Activated T-helper 1 cell treated with anti-CD3 and anti-CD28 coated beads, Interleukin-12 subunit alpha, Interleukin-12 subunit beta, Interleukin-2, Interleukin-4 antibody, amounts not matched to agents 30 ng/mL and 10 ng/mL and 1 ng/mL, durations not matched to agents 14 hours and 24 hours and 36 hours (primary cell): Measurements from ENCODE around the gene SLC22A5. TPM values are rescaled to one million over a fixed set of nuclear protein-coding genes. Genes with fewer than 3 reads are reported as not detected.

Experiments used
- DNase-seq: peaks from one replicate; pipeline ENCODE4 v3.0.0; 2021; ENCODE audit warnings: low spot score
- H3K27ac Mint-ChIP-seq: one replicate; pipeline ENCODE4 v1.8.0; 2021; ENCODE audit warnings: mild to moderate bottlenecking, mixed read lengths
- H3K27me3 Mint-ChIP-seq: one replicate; pipeline ENCODE4 v1.8.0; 2022; ENCODE audit warnings: mild to moderate bottlenecking, moderate library complexity, mixed read lengths; ENCODE audit not compliant: insufficient read depth
- H3K36me3 Mint-ChIP-seq: one replicate; pipeline ENCODE4 v1.8.0; 2021; ENCODE audit warnings: low read depth, mixed read lengths
- H3K4me1 Mint-ChIP-seq: one replicate; pipeline ENCODE4 v1.8.0; 2021; ENCODE audit warnings: low read depth, mixed read lengths
- H3K4me3 Mint-ChIP-seq: one replicate; pipeline ENCODE4 v1.8.0; 2021; ENCODE audit warnings: mild to moderate bottlenecking, moderate library complexity, mixed read lengths
- H3K9me3 Mint-ChIP-seq: one replicate; pipeline ENCODE4 v1.8.0; 2021; ENCODE audit warnings: mixed read lengths
- intact Hi-C: fragments of 100-400 bp; cut with micrococcal nuclease; formaldehyde crosslinking; loops from one replicate; pipeline ENCODE4 v1.15.1; 2024
- total RNA-seq: library from RNA; stranded (reverse); gene quantifications from 2 replicates; pipeline ENCODE4 v1.2.3, GENCODE V29; 2022

The SLC22A5 gene
- total RNA-seq, 1 donor from 2014 or later = 6.2 TPM

- H3K9me3 Mint-ChIP-seq = no peaks in the 10 kb centered on the region
- intact Hi-C loops = loop anchor here (1.0 to 5.0 kb wide), 8 partner anchors 25 to 498 kb away; no protein-coding TSS in a partner anchor
- peak overlapping the region; percentile 75 for H3K27ac Mint-ChIP-seq
- DNase-seq = peak; percentile 48
- H3K4me1 Mint-ChIP-seq = peaks cover 53% of the 10 kb centered on the region
- no peak overlapping the region for H3K4me3 Mint-ChIP-seq
- H3K27me3 Mint-ChIP-seq = peaks cover 3% of the 10 kb centered on the region
- peaks cover 1% of the 10 kb centered on the region for H3K36me3 Mint-ChIP-seq
These were observed 16.0 kb downstream of the SLC22A5 start for GRCh38 chr5:132385326-132386105.

- intact Hi-C loops = loop anchor here (1.0 to 5.0 kb wide), 7 partner anchors 24 to 497 kb away; no protein-coding TSS in a partner anchor
- H3K9me3 Mint-ChIP-seq = no peaks in the 10 kb centered on the region
- no peaks in the 10 kb centered on the region for H3K36me3 Mint-ChIP-seq
- H3K27me3 Mint-ChIP-seq = peaks cover 3% of the 10 kb centered on the region
- peak overlapping the region; percentile 54 for H3K27ac Mint-ChIP-seq
- DNase-seq = peak; percentile 72
- no peak overlapping the region for H3K4me3 Mint-ChIP-seq
- H3K4me1 Mint-ChIP-seq = peaks cover 61% of the 10 kb centered on the region
These were observed 17.3 kb downstream of the SLC22A5 start for GRCh38 chr5:132386644-132387286.

GRCh38 chr5:132387640-132388117 is 18.2 kb downstream of the SLC22A5 start:
- intact Hi-C loops = loop anchor here (1.0 to 5.0 kb wide), 2 partner anchors 210 to 253 kb away; no protein-coding TSS in a partner anchor
- DNase-seq = no peak
- Mint-ChIP-seq H3K27ac (peak overlapping the region; percentile 45), H3K27me3 (peaks cover under 1% of the 10 kb centered on the region), H3K4me3 (no peak overlapping the region), H3K9me3 (no peaks in the 10 kb centered on the region), H3K36me3 (peaks cover 3% of the 10 kb centered on the region), H3K4me1 (peaks cover 70% of the 10 kb centered on the region)

- Mint-ChIP-seq H3K36me3 (peaks cover 4% of the 10 kb centered on the region), H3K27ac (no peak overlapping the region)
These were observed 18.9 kb downstream of the SLC22A5 start for GRCh38 chr5:132388244-132389050.

GRCh38 chr5:132389051-132389331 is 19.5 kb downstream of the SLC22A5 start:
- Mint-ChIP-seq H3K9me3 (no peaks in the 10 kb centered on the region), H3K36me3 (peaks cover 4% of the 10 kb centered on the region), H3K4me3 (no peak overlapping the region), H3K27ac (no peak overlapping the region), H3K27me3 (no peaks in the 10 kb centered on the region), H3K4me1 (peaks cover 81% of the 10 kb centered on the region)
- no peak for DNase-seq
- intact Hi-C loops = loop anchor here (5.0 kb wide), 1 partner anchor 212 kb away; no protein-coding TSS in a partner anchor

More at GRCh38 chr5:132388244-132389050, 18.9 kb downstream of the SLC22A5 start:
- DNase-seq = no peak
- H3K4me1 Mint-ChIP-seq = peaks cover 77% of the 10 kb centered on the region
- intact Hi-C loops = loop anchor here (1.0 to 5.0 kb wide), 2 partner anchors 211 to 252 kb away; no protein-coding TSS in a partner anchor
- no peak overlapping the region for H3K4me3 Mint-ChIP-seq
- no peaks in the 10 kb centered on the region for H3K9me3 Mint-ChIP-seq
- H3K27me3 Mint-ChIP-seq = no peaks in the 10 kb centered on the region

- Mint-ChIP-seq H3K4me3 (no peak overlapping the region), H3K27ac (no peak overlapping the region), H3K27me3 (no peaks in the 10 kb centered on the region), H3K36me3 (peaks cover 6% of the 10 kb centered on the region), H3K4me1 (peaks cover 86% of the 10 kb centered on the region), H3K9me3 (no peaks in the 10 kb centered on the region)
- no peak for DNase-seq
- intact Hi-C loops = loop anchor here (5.0 kb wide), 1 partner anchor 212 kb away; no protein-coding TSS in a partner anchor
These were observed 20.2 kb downstream of the SLC22A5 start for GRCh38 chr5:132389585-132390286.

- H3K27me3 Mint-ChIP-seq = no peaks in the 10 kb centered on the region
- DNase-seq = no peak
- H3K27ac Mint-ChIP-seq = no peak overlapping the region
- H3K36me3 Mint-ChIP-seq = peaks cover 11% of the 10 kb centered on the region
- H3K4me1 Mint-ChIP-seq = peaks cover 87% of the 10 kb centered on the region
- no peaks in the 10 kb centered on the region for H3K9me3 Mint-ChIP-seq
- intact Hi-C loops = no loop called here
- H3K4me3 Mint-ChIP-seq = no peak overlapping the region
These were observed 21.7 kb downstream of the SLC22A5 start for GRCh38 chr5:132391247-132391646.

GRCh38 chr5:132391870-132392269 is 22.4 kb downstream of the SLC22A5 start:
- no peaks in the 10 kb centered on the region for H3K27me3 Mint-ChIP-seq
- H3K4me1 Mint-ChIP-seq = peaks cover 87% of the 10 kb centered on the region
- H3K9me3 Mint-ChIP-seq = no peaks in the 10 kb centered on the region
- H3K27ac Mint-ChIP-seq = no peak overlapping the region
- no peak for DNase-seq
- intact Hi-C loops = no loop called here
- H3K36me3 Mint-ChIP-seq = peaks cover 11% of the 10 kb centered on the region
- no peak overlapping the region for H3K4me3 Mint-ChIP-seq

GRCh38 chr5:132392411-132392810 is 22.9 kb downstream of the SLC22A5 start:
- Mint-ChIP-seq H3K27me3 (no peaks in the 10 kb centered on the region), H3K9me3 (no peaks in the 10 kb centered on the region), H3K4me1 (peaks cover 87% of the 10 kb centered on the region), H3K27ac (no peak overlapping the region), H3K36me3 (peaks cover 11% of the 10 kb centered on the region), H3K4me3 (no peak overlapping the region)
- DNase-seq = no peak
- intact Hi-C loops = no loop called here

GRCh38 chr5:132392978-132393825 is 23.7 kb downstream of the SLC22A5 start:
- intact Hi-C loops = no loop called here
- no peak for DNase-seq
- Mint-ChIP-seq H3K4me3 (no peak overlapping the region), H3K27ac (no peak overlapping the region), H3K36me3 (peaks cover 11% of the 10 kb centered on the region), H3K9me3 (no peaks in the 10 kb centered on the region), H3K27me3 (no peaks in the 10 kb centered on the region), H3K4me1 (peaks cover 86% of the 10 kb centered on the region)

- no peak overlapping the region for H3K27ac Mint-ChIP-seq
- H3K27me3 Mint-ChIP-seq = no peaks in the 10 kb centered on the region
- intact Hi-C loops = no loop called here
- H3K4me1 Mint-ChIP-seq = peaks cover 76% of the 10 kb centered on the region
- H3K4me3 Mint-ChIP-seq = no peak overlapping the region
- H3K36me3 Mint-ChIP-seq = peaks cover 14% of the 10 kb centered on the region
- DNase-seq = no peak
- H3K9me3 Mint-ChIP-seq = no peaks in the 10 kb centered on the region
These were observed 25.3 kb downstream of the SLC22A5 start for GRCh38 chr5:132394667-132395259.
